Lung (tissue), 12 donors: ENCODE data around the gene COCH. TPM values are rescaled to one million over a fixed set of nuclear protein-coding genes. Genes with fewer than 3 reads are reported as not detected.
"Not testable (repeated sequence)": the region's sequence is repeated elsewhere in the genome, so short reads cannot be mapped to it uniquely, and the experiment has no call there.

Experiments used
- ATAC-seq: fragments of 200-7000 bp; cut with Tn5 transposase; one replicate; pipeline ENCODE4 v1.9.1; 2020; ENCODE audit warnings: moderate number of reproducible peaks; ENCODE audit not compliant: insufficient read depth, low FRiP score
- DNase-seq, 3 donors: peaks; one replicate each; pipeline ENCODE4 v3.0.0-alpha.2; 2013 to 2017
- H3K27ac ChIP-seq, 2 donors: one replicate each; pipeline ENCODE4 v1.5.1; 2013; ENCODE audit warnings: mild to moderate bottlenecking in 2 of 2, moderate library complexity in 2 of 2, control low read depth in 1 of 2, inconsistent platforms in 1 of 2, low read depth in 1 of 2, low read length in 1 of 2
- H3K27me3 ChIP-seq, 3 donors: one replicate each; pipeline ENCODE4 v1.5.1; 2013; ENCODE audit warnings: low read length in 2 of 3; ENCODE audit not compliant: control insufficient read depth in 3 of 3, insufficient read depth in 3 of 3
- H3K36me3 ChIP-seq, 4 donors: one replicate each; pipeline ENCODE4 v1.5.1; 2013; ENCODE audit warnings: low read length in 4 of 4, mild to moderate bottlenecking in 1 of 4, moderate library complexity in 1 of 4; ENCODE audit not compliant: control insufficient read depth in 4 of 4, insufficient read depth in 4 of 4
- H3K4me1 ChIP-seq, 5 donors: one replicate each; pipeline ENCODE4 v1.5.1; 2013; ENCODE audit warnings: low read length in 5 of 5, mild to moderate bottlenecking in 2 of 5, moderate library complexity in 1 of 5; ENCODE audit not compliant: control insufficient read depth in 5 of 5, insufficient read depth in 5 of 5
- H3K4me3 ChIP-seq: one replicate; pipeline ENCODE4 v1.5.1; 2013; ENCODE audit warnings: mild to moderate bottlenecking, control low read depth, moderate library complexity
- H3K9ac ChIP-seq, 2 donors: one replicate each; pipeline ENCODE4 v1.5.1; 2013; ENCODE audit warnings: low read length in 2 of 2, control low read depth in 1 of 2; ENCODE audit not compliant: insufficient read depth in 1 of 2
- H3K9me3 ChIP-seq, 4 donors: one replicate each; pipeline ENCODE4 v1.5.1; 2013; ENCODE audit warnings: low read length in 3 of 4, mild to moderate bottlenecking in 1 of 4, moderate library complexity in 1 of 4; ENCODE audit not compliant: control insufficient read depth in 4 of 4, insufficient read depth in 3 of 4
- CTCF ChIP-seq: IDR thresholded peaks from 2 replicates; pipeline ENCODE4 v1.5.1; 2012; ENCODE audit warnings: mild to moderate bottlenecking; ENCODE audit errors: control extremely low read depth, extremely low read depth
- WGBS, 2 donors: extraction: QIAGEN DNeasy Blood & Tissue Kit; methylation state at CpG; one replicate each; pipeline ENCODE4 v1.1.7; 2013; 5-methylcytosine and 5-hydroxymethylcytosine counted together
- polyA plus RNA-seq, 2 donors: library from polyadenylated mRNA; stranded (reverse); fragments of 200-250 nt; gene quantifications; one replicate each; pipeline ENCODE4 v1.2.1, GENCODE V29; 2013
- total RNA-seq, 2 donors: library from RNA; depleted of rRNA in 1 of 2; stranded (reverse); fragments of >200 nt in 1 of 2; gene quantifications; one replicate each; pipeline ENCODE4 v1.2.1, GENCODE V29; 2014 to 2021
- donor health status: control.
- donor health status: control.
- donor health status: Bipolar disorder and iron deficiency.
- donor health status: healthy.
- donor health status: DM: yes; HTN: yes; CAD: no.

Gene COCH
- total and polyA plus RNA-seq, 4 donors, result 0.06 to 0.71 (median 0.31) TPM

GRCh38 chr14:30889244-30889594 lies 14.9 kb downstream of the COCH start:
- ATAC-seq (no peak), DNase-seq (no peak)
- peaks cover 0 to 2% (median 1%) of the 10 kb centered on the region in 5 donors for H3K4me1 ChIP-seq
- H3K4me3 ChIP-seq, result no peak overlapping the region
- H3K27ac ChIP-seq, result no peak overlapping the region
- H3K27me3 ChIP-seq, result no peaks in the 10 kb centered on the region
- no peak for TF ChIP-seq CTCF
- H3K36me3 ChIP-seq, result peaks cover 0 to 3% (median 0%) of the 10 kb centered on the region in 4 donors
- 72 to 86% methylated on average over 4 of the region's 4 CpGs for WGBS, 2 donors
- no peaks in the 10 kb centered on the region for H3K9me3 ChIP-seq
- no peak overlapping the region for H3K9ac ChIP-seq

GRCh38 chr14:30893819-30894218 lies 19.5 kb downstream of the COCH start:
- ATAC-seq (no peak), DNase-seq (no peak)
- Histone ChIP-seq H3K9ac (no peak overlapping the region), H3K4me1 (no peaks in the 10 kb centered on the region), H3K27me3 (no peaks in the 10 kb centered on the region), H3K27ac (no peak overlapping the region), H3K4me3 (no peak overlapping the region), H3K36me3 (peaks cover 5 to 19% (median 7%) of the 10 kb centered on the region in 4 donors), H3K9me3 (peaks cover 0 to 2% (median 0%) of the 10 kb centered on the region in 4 donors)
- WGBS, 2 donors, result 97 to 99% methylated on average over 2 of the region's 2 CpGs
- no peak for TF ChIP-seq CTCF

GRCh38 chr14:30894923-30895515 lies 20.7 kb downstream of the COCH start:
- no peak for ATAC-seq
- DNase-seq, result no peak
- TF ChIP-seq CTCF, result no peak
- Histone ChIP-seq H3K27ac (no peak overlapping the region), H3K9ac (no peak overlapping the region), H3K4me3 (no peak overlapping the region), H3K9me3 (peaks cover 0 to 2% (median 0%) of the 10 kb centered on the region in 4 donors), H3K4me1 (no peaks in the 10 kb centered on the region), H3K36me3 (peaks cover 5 to 22% (median 10%) of the 10 kb centered on the region in 4 donors), H3K27me3 (no peaks in the 10 kb centered on the region)
- 90 to 91% methylated on average over 4 of the region's 4 CpGs for WGBS, 2 donors

GRCh38 chr14:30896435-30896834 lies 22.1 kb downstream of the COCH start:
- no peak for DNase-seq
- no peak for ATAC-seq
- Histone ChIP-seq H3K27ac (no peak overlapping the region), H3K36me3 (peaks cover 5 to 23% (median 11%) of the 10 kb centered on the region in 4 donors), H3K4me3 (no peak overlapping the region), H3K9me3 (peaks cover 0 to 2% (median 0%) of the 10 kb centered on the region in 4 donors), H3K4me1 (no peaks in the 10 kb centered on the region), H3K27me3 (no peaks in the 10 kb centered on the region), H3K9ac (no peak overlapping the region)
- TF ChIP-seq CTCF, result no peak

- H3K27ac ChIP-seq, DNase-seq, H3K9ac ChIP-seq, H3K27me3 ChIP-seq, H3K4me1 ChIP-seq, ATAC-seq, H3K4me3 ChIP-seq, H3K9me3 ChIP-seq: not testable (repeated sequence)
- peaks cover 5 to 25% (median 11%) of the 10 kb centered on the region in 4 donors for H3K36me3 ChIP-seq
- 88 to 98% methylated on average over 3 of the region's 3 CpGs for WGBS, 2 donors
Observed at GRCh38 chr14:30897121-30897520, 22.8 kb downstream of the COCH start.
